Measurements from ENCODE around the gene SYNJ1.

- TF ChIP-seq CTCF (IDR thresholded peaks at IDR 0.05; ENCODE audit: insufficient read depth, low read depth, low read length) (no peak), EZH2 (IDR thresholded peaks at IDR 0.05; ENCODE audit: insufficient read depth, low read length) (no peak)
These were observed 37.2 kb upstream of the SYNJ1 start for GRCh38 chr21:32765058-32765457.

Data from astrocyte (in vitro differentiated cells and primary cell).